Measurements from ENCODE around the gene TIMM13.

GRCh38 chr19:2415281-2415972 is 12.0 kb downstream of the TIMM13 start:
- TF ChIP-seq CTCF (IDR thresholded peaks at IDR 0.05; ENCODE audit: poor library complexity): no peak
- no peak for TF ChIP-seq EZH2 (IDR thresholded peaks at IDR 0.05; ENCODE audit: borderline replicate concordance)

All from hepatocyte (in vitro differentiated cells).